ENCODE measurements around the gene PRUNE2. TPM values are rescaled to one million over a fixed set of nuclear protein-coding genes. Genes with fewer than 3 reads are reported as not detected.
A peak's percentile ranks its signal among the peaks of the same experiment; 100 is the strongest.

The PRUNE2 gene
- polyA plus RNA-seq, 1 of the 3 experiments (the other 2 are of a cell fraction): 13.0 TPM

- Histone ChIP-seq H3K27ac (ENCODE audit: low read depth in 2 of 2, low read length in 1 of 2) (peak overlapping the region in 1 of 2 experiments; percentile 62; a peak in 2 of 4 replicates), H3K4me2 (no peak overlapping the region), H3K9ac (no peak overlapping the region), H3K9me2 (no peaks in the 10 kb centered on the region), H3K36me3 (replicated peaks in 1 of 2; ENCODE audit: control insufficient read depth in 1 of 2, insufficient read depth in 2 of 2, low read length in 1 of 2) (no peaks in the 10 kb centered on the region), H3F3A (replicated peaks; ENCODE audit: insufficient read depth) (peaks cover 7% of the 10 kb centered on the region), H3K79me2 (ENCODE audit: insufficient read depth) (no peaks in the 10 kb centered on the region), H3K4me1 (ENCODE audit: control insufficient read depth in 1 of 2, insufficient read depth in 2 of 2, low read depth in 1 of 2, low read length in 1 of 2) (no peaks in the 10 kb centered on the region), H3K4me3 (ENCODE audit: low read depth in 2 of 2, low read length in 1 of 2) (no peak overlapping the region), H3K9me3 (no peaks in the 10 kb centered on the region), H3K27me3 (ENCODE audit: insufficient read depth) (peaks cover 10% of the 10 kb centered on the region), H2AFZ (ENCODE audit: low read depth) (no peak overlapping the region), H4K20me1 (ENCODE audit: insufficient read depth) (no peaks in the 10 kb centered on the region)
- DNase-seq: no peak
- ChIA-PET CTCF (interaction anchor here (1.2 kb wide), 1 partner anchor 25 kb away, joined by 4 read pairs; no protein-coding TSS in a partner anchor), POLR2A (no interaction called here)
- 10% methylated on average over 1 of the region's 1 CpG for WGBS (ENCODE audit: low lambda C conversion rate)
- TF ChIP-seq RXRA (IDR thresholded peaks at IDR 0.05; ENCODE audit: borderline replicate concordance, low read depth) (no peak), PBX3 (IDR thresholded peaks at IDR 0.05) (peak; percentile 21; the same call in 1 of the 2 replicates)
These were observed 6.1 kb upstream of the PRUNE2 start for GRCh38 chr9:76911971-76912370.

- no peaks in the 10 kb centered on the region for H3K9me3 ChIP-seq
- H3K4me3 ChIP-seq (ENCODE audit: low read depth in 2 of 2, low read length in 1 of 2): no peak overlapping the region
- no peaks in the 10 kb centered on the region for H3K79me2 ChIP-seq (ENCODE audit: insufficient read depth)
- no peak overlapping the region for H3K4me2 ChIP-seq
- H3K9ac ChIP-seq: no peak overlapping the region
- no peaks in the 10 kb centered on the region for H3K9me2 ChIP-seq
- H3K27ac ChIP-seq (ENCODE audit: low read depth in 2 of 2, low read length in 1 of 2): no peak overlapping the region
- peaks cover 7% of the 10 kb centered on the region for H3F3A ChIP-seq (replicated peaks; ENCODE audit: insufficient read depth)
- no peaks in the 10 kb centered on the region for H3K36me3 ChIP-seq (replicated peaks in 1 of 2; ENCODE audit: control insufficient read depth in 1 of 2, insufficient read depth in 2 of 2, low read length in 1 of 2)
- H4K20me1 ChIP-seq (ENCODE audit: insufficient read depth): no peaks in the 10 kb centered on the region
- DNase-seq: no peak
- H2AFZ ChIP-seq (ENCODE audit: low read depth): no peak overlapping the region
- no peaks in the 10 kb centered on the region for H3K4me1 ChIP-seq (ENCODE audit: control insufficient read depth in 1 of 2, insufficient read depth in 2 of 2, low read depth in 1 of 2, low read length in 1 of 2)
- CTCF ChIA-PET: interaction anchor here (0.6 to 1.2 kb wide), 2 partner anchors 24 to 191 kb away, joined by 3 to 4 read pairs; no protein-coding TSS in a partner anchor
- H3K27me3 ChIP-seq (ENCODE audit: insufficient read depth): peaks cover 21% of the 10 kb centered on the region
- 11% methylated on average over 3 of the region's 3 CpGs for WGBS (ENCODE audit: low lambda C conversion rate)
- POLR2A ChIA-PET: no interaction called here
- TF ChIP-seq RAD21 (IDR thresholded peaks at IDR 0.05; ENCODE audit: low read length) (no peak), SIN3A (IDR thresholded peaks at IDR 0.05; ENCODE audit: borderline replicate concordance, low read depth, low read length) (no peak), USF1 (IDR thresholded peaks at IDR 0.05; ENCODE audit: borderline replicate concordance, low read depth) (no peak), SMC3 (IDR thresholded peaks at IDR 0.05; ENCODE audit: low read depth, low read length) (no peak), NRF1 (IDR thresholded peaks at IDR 0.05; ENCODE audit: low read depth, low read length) (no peak), RCOR1 (IDR thresholded peaks at IDR 0.05; ENCODE audit: low read length) (no peak), ZBTB33 (IDR thresholded peaks at IDR 0.05; ENCODE audit: borderline replicate concordance, low read depth) (no peak), RFX5 (IDR thresholded peaks at IDR 0.05; ENCODE audit: low read length) (no peak), FOSL2 (IDR thresholded peaks at IDR 0.05; ENCODE audit: borderline replicate concordance, low read depth) (no peak), YY1 (IDR thresholded peaks at IDR 0.05; ENCODE audit: low read depth) (no peak), ELF1 (IDR thresholded peaks at IDR 0.05) (no peak)
These were observed 4.9 kb upstream of the PRUNE2 start for GRCh38 chr9:76910861-76911260.
